Measurements from ENCODE around the gene CKMT2. TPM values are rescaled to one million over a fixed set of nuclear protein-coding genes. Genes with fewer than 3 reads are reported as not detected.
"Not testable (repeated sequence)": the region's sequence is repeated elsewhere in the genome, so short reads cannot be mapped to it uniquely, and the experiment has no call there.

The CKMT2 gene
- total and polyA plus RNA-seq, 8 donors: 0.82 to 3.2 (median 1.9) TPM

DNA sequence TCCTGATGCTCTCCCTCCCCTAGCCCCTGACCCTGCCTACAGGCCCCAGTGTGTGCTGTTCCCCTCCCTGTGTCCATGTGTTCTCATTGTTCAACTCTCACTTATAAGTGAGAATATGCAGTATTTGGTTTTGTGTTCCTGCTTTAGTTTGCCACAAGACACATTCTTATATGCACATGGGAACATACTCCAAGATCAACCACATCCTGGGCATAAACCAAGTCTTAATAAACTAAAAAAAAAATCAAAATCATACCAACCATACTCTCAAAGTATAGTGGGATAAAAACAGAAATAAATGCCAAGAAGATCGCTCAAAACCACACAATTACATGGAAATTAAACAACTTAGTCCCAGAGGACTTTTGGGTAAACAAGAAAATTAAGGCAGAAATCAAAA, 57.0 kb downstream of the CKMT2 start:
- TF ChIP-seq, protein P1, sequence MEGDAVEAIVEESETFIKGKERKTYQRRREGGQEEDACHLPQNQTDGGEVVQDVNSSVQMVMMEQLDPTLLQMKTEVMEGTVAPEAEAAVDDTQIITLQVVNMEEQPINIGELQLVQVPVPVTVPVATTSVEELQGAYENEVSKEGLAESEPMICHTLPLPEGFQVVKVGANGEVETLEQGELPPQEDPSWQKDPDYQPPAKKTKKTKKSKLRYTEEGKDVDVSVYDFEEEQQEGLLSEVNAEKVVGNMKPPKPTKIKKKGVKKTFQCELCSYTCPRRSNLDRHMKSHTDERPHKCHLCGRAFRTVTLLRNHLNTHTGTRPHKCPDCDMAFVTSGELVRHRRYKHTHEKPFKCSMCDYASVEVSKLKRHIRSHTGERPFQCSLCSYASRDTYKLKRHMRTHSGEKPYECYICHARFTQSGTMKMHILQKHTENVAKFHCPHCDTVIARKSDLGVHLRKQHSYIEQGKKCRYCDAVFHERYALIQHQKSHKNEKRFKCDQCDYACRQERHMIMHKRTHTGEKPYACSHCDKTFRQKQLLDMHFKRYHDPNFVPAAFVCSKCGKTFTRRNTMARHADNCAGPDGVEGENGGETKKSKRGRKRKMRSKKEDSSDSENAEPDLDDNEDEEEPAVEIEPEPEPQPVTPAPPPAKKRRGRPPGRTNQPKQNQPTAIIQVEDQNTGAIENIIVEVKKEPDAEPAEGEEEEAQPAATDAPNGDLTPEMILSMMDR (IDR thresholded peaks at IDR 0.05): no peak
- FAIRE-seq (peak; percentile 17), DNase-seq (no peak), ATAC-seq (no peak)
- 96 to 100% methylated on average over 1 of the region's 1 CpG for WGBS, 2 donors
- Histone ChIP-seq H3K36me3 (no peaks in the 10 kb centered on the region), H3K4me3 (no peak overlapping the region), H3K9me3 (no peaks in the 10 kb centered on the region), H3K27ac (no peak overlapping the region), H3K27me3 (no peaks in the 10 kb centered on the region), H3K4me1 (no peaks in the 10 kb centered on the region)
- intact Hi-C loops (cut with DNase I): no loop called here

- ATAC-seq (no peak), DNase-seq (no peak), FAIRE-seq (no peak)
- H3K4me3 ChIP-seq: no peak overlapping the region
- no peak overlapping the region for H3K27ac ChIP-seq
- no peaks in the 10 kb centered on the region for H3K36me3 ChIP-seq
- intact Hi-C loops (cut with DNase I): no loop called here
- H3K27me3 ChIP-seq: no peaks in the 10 kb centered on the region
- no peaks in the 10 kb centered on the region for H3K9me3 ChIP-seq
- TF ChIP-seq, protein P1 (IDR thresholded peaks at IDR 0.05): no peak
- WGBS, 2 donors: 92 to 98% methylated on average over 2 of the region's 2 CpGs
- H3K4me1 ChIP-seq: no peaks in the 10 kb centered on the region
Observed at GRCh38 chr5:81292130-81292529, 59.0 kb downstream of the CKMT2 start.

DNA sequence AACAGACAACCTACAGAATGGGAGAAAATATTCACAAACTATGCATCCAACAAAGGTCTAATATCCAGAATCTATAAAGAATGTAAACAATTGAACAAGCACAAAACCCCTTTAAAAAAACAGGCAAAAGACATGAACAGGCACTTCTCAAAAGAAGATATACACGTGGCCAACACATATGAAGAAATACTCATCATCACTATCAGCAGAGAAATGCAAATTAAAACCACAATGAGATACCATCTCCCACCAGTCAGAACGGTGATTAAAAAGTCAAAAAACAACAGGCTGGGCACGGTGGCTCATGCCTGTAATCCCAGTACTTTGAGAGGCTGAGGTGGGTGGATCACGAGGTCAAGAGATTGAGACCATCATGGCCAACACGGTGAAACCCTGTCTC, 60.9 kb downstream of the CKMT2 start:
- H3K27ac ChIP-seq; H3K4me1 ChIP-seq; intact Hi-C loops (cut with DNase I); H3K9me3 ChIP-seq; DNase-seq; H3K36me3 ChIP-seq; ATAC-seq; FAIRE-seq; H3K4me3 ChIP-seq; H3K27me3 ChIP-seq: not testable (repeated sequence)
- 94 to 98% methylated on average over 5 of the region's 5 CpGs for WGBS, 2 donors

DNA sequence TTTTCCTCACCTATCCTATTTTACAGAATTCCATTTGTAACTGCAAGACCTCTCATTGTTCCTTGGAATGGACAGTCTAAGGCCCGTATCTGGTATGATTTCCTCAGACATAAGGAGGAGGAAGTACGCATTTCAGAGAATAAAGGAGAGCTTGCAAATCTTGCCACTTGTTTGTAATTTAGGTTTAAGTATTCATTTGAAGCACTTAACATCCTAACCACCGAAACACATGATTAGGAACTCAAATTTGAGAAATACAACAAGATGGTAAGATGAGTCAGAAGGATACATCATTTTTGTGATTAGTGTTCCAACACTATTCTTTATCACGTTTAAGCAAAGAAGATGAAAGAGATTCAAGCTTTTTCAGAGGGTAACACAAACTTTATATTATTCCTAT, 64.4 kb downstream of the CKMT2 start:
- ATAC-seq (no peak), FAIRE-seq (no peak), DNase-seq (no peak)
- no peaks in the 10 kb centered on the region for H3K9me3 ChIP-seq
- 75 to 84% methylated on average over 4 of the region's 4 CpGs for WGBS, 2 donors
- H3K4me3 ChIP-seq: no peak overlapping the region
- H3K36me3 ChIP-seq: no peaks in the 10 kb centered on the region
- no peaks in the 10 kb centered on the region for H3K27me3 ChIP-seq
- no peak overlapping the region for H3K27ac ChIP-seq
- intact Hi-C loops (cut with DNase I): no loop called here
- TF ChIP-seq, protein P1 (IDR thresholded peaks at IDR 0.05): no peak
- peaks cover 6 to 24% (median 15%) of the 10 kb centered on the region in 3 donors for H3K4me1 ChIP-seq

DNA sequence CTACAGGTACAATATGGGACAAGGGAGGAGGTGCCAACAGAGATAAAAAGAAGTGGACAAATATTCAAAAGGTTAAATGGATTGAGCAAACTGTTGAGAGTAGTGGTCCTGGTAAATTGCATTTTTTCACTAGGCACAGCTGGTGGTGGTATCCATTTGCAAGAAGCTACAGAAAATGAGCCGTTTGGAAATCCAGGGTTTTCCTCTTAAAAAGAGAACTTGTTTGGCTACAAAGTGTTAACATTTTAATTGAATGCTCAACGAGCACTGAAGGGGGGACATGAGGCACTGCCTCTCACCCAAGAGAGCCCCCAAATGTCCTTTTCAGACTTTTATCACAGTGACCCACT, 67.8 kb downstream of the CKMT2 start:
- no peaks in the 10 kb centered on the region for H3K36me3 ChIP-seq
- ATAC-seq (no peak), FAIRE-seq (no peak), DNase-seq (no peak)
- peak overlapping the region; percentile 66 to 86 (median 76) for H3K27ac ChIP-seq
- TF ChIP-seq, protein P1 (IDR thresholded peaks at IDR 0.05): no peak
- no peaks in the 10 kb centered on the region for H3K9me3 ChIP-seq
- no peaks in the 10 kb centered on the region for H3K27me3 ChIP-seq
- 0 to 2% methylated on average over 2 of the region's 2 CpGs for WGBS, 2 donors
- peak overlapping the region; percentile 57 to 83 (median 67) for H3K4me3 ChIP-seq
- peaks cover 6 to 25% (median 19%) of the 10 kb centered on the region in 3 donors for H3K4me1 ChIP-seq
- intact Hi-C loops (cut with DNase I): no loop called here
